Common myeloid progenitor, CD34-positive (primary cell): ENCODE measurements around the gene RAB5B.

Source experiments
- CTCF ChIA-PET: fragments of 350-600 bp; sonication (Branson Sonifier 250); formaldehyde crosslinking; loops from one replicate; lab custom pipeline; 2021; ENCODE audit warnings: antibody characterized with exemption; lab: Charles Lee
- POLR2A ChIA-PET: fragments of 350-600 bp; sonication (Branson Sonifier 250); formaldehyde crosslinking; loops from one replicate; lab custom pipeline; 2021; ENCODE audit warnings: antibody characterized with exemption; lab: Charles Lee
- DNase-seq, 3 donors: peaks; one replicate each; pipeline versions ENCODE4 v3.0.0 to v3.0.0-alpha.2; 2013
- H3K27ac ChIP-seq, 2 experiments: 1 replicate in 1 of 2; 2 replicates in 1 of 2; pipeline ENCODE4 v1.7.0; 2013; ENCODE audit warnings: inconsistent platforms in 2 of 2, low read length in 2 of 2, mild to moderate bottlenecking in 2 of 2, low read depth in 1 of 2, moderate library complexity in 1 of 2; ENCODE audit not compliant: severe bottlenecking in 2 of 2, insufficient read depth in 1 of 2, poor library complexity in 1 of 2
- H3K27me3 ChIP-seq, 5 experiments: replicated peaks in 2 of 5; 1 replicate in 3 of 5; 2 replicates in 2 of 5; pipeline versions ENCODE4 v1.6.1 to v1.7.0; 2013; ENCODE audit warnings: low read length in 4 of 5, mild to moderate bottlenecking in 2 of 5, moderate library complexity in 2 of 5, inconsistent platforms in 1 of 5; ENCODE audit not compliant: insufficient read depth in 5 of 5, control insufficient read depth in 4 of 5
- H3K36me3 ChIP-seq, 4 experiments: 1 replicate in 2 of 4; 2 replicates in 2 of 4; pipeline versions ENCODE4 v1.6.1 to v1.7.0; 2013; ENCODE audit warnings: low read length in 3 of 4, control low read depth in 1 of 4, mild to moderate bottlenecking in 1 of 4; ENCODE audit not compliant: control insufficient read depth in 4 of 4, insufficient read depth in 4 of 4
- H3K4me1 ChIP-seq, 4 experiments: 1 replicate in 3 of 4; 2 replicates in 1 of 4; pipeline versions ENCODE4 v1.6.1 to v1.7.1; 2013; ENCODE audit warnings: low read length in 3 of 4, mild to moderate bottlenecking in 3 of 4, control low read depth in 1 of 4, inconsistent platforms in 1 of 4, moderate library complexity in 1 of 4; ENCODE audit not compliant: control insufficient read depth in 4 of 4, insufficient read depth in 4 of 4; ENCODE audit errors: control extremely low read depth in 1 of 4
- H3K4me3 ChIP-seq, 7 experiments: 1 replicate in 4 of 7; 2 replicates in 3 of 7; pipeline versions ENCODE4 v1.5.1 to v1.7.0; 2013; ENCODE audit warnings: mild to moderate bottlenecking in 7 of 7, low read length in 6 of 7, moderate library complexity in 6 of 7, inconsistent platforms in 2 of 7, low read depth in 2 of 7, control low read depth in 1 of 7; ENCODE audit not compliant: insufficient read depth in 4 of 7, control insufficient read depth in 1 of 7; ENCODE audit errors: extremely low read depth in 1 of 7
- H3K9me3 ChIP-seq, 5 experiments: 1 replicate in 4 of 5; 2 replicates in 1 of 5; pipeline versions ENCODE4 v1.6.1 to v1.7.1; 2013; ENCODE audit warnings: low read length in 4 of 5, mild to moderate bottlenecking in 2 of 5, inconsistent platforms in 1 of 5, low read depth in 1 of 5, moderate library complexity in 1 of 5; ENCODE audit not compliant: control insufficient read depth in 4 of 5, insufficient read depth in 2 of 5; ENCODE audit errors: control extremely low read depth in 1 of 5
- WGBS: methylation state at CpG from one replicate; pipeline ENCODE4 v1.1.5; 2013; ENCODE audit not compliant: insufficient coverage; 5-methylcytosine and 5-hydroxymethylcytosine counted together

RAB5B gene

GRCh38 chr12:55929306-55929791 is 44.5 kb upstream of the RAB5B start:
- Histone ChIP-seq H3K4me3 (peak overlapping the region in 5 of 7 experiments; percentile 21 to 100 (median 54)), H3K27ac (peak overlapping the region; percentile 8 to 68), H3K36me3 (peaks cover 0 to 11% (median 1%) of the 10 kb centered on the region in 4 experiments), H3K4me1 (peaks cover 27 to 77% (median 63%) of the 10 kb centered on the region in 4 experiments), H3K27me3 (no peaks in the 10 kb centered on the region), H3K9me3 (no peaks in the 10 kb centered on the region)
- ChIA-PET CTCF (interaction anchor here (0.9 to 4.5 kb wide), 9 partner anchors 10 to 185 kb away, joined by 3 to 31 read pairs (median 5); no protein-coding TSS in a partner anchor), POLR2A (interaction anchor here (0.5 kb wide), 1 partner anchor 178 kb away, joined by 5 read pairs; no protein-coding TSS in a partner anchor)
- 13% methylated on average over 3 of the region's 8 CpGs for WGBS
- DNase-seq: peak in 2 of 3 donors; percentile 32 to 50

GRCh38 chr12:55930771-55931316 is 43.0 kb upstream of the RAB5B start, which contains the start of gene DGKA:
Gene DGKA (plus strand): TSS chr12:55931162. CDS start chr12:55936504, 5,342 bp downstream.
- peaks cover 0 to 15% (median 0%) of the 10 kb centered on the region in 4 experiments for H3K36me3 ChIP-seq
- H3K9me3 ChIP-seq: no peaks in the 10 kb centered on the region
- ChIA-PET POLR2A (no interaction called here), CTCF (interaction anchor here (0.7 to 5.7 kb wide), 16 partner anchors 10 to 197 kb away, joined by 3 to 27 read pairs (median 4); partner anchors contain the start of gene DNAJC14)
- peak within 1 kb of the TSS; percentile 4 to 75 for H3K27ac ChIP-seq
- peak; percentile 62 to 77 (median 73) for DNase-seq
- H3K27me3 ChIP-seq: no peaks in the 10 kb centered on the region
- H3K4me3 ChIP-seq: peak within 1 kb of the TSS; percentile 54 to 95 (median 80)
- H3K4me1 ChIP-seq: peaks cover 22 to 68% (median 61%) of the 10 kb centered on the region in 4 experiments
- WGBS: no CpG with 5 or more reads among the region's 3 CpGs

DNA sequence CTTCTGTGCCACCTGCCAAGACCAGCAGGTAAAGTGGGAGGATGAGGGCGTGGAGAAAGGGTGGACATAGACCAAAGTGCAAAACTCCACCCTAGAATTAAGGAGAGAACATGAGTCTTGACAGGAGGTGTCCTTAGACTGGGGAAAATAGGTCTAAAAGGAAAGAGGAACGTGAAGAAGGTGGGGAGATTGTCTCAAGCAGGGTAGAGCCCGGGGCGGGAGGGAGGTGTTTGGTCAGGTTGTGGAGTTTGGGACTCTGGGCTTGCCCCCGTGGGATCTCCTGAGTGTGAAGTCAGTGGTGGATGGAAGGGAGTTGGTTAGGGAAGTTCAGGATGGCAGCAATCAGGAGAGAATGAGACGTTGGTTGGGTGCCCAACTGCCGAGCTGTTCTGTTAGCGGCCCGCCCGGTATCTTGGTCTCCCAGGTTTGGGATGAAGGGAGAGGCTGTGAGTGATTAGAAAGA is 42.5 kb upstream of the RAB5B start:
- H3K27ac ChIP-seq: peak overlapping the region; percentile 4 to 75
- ChIA-PET CTCF (interaction anchor here (0.9 to 5.7 kb wide), 9 partner anchors 9 to 197 kb away, joined by 3 to 27 read pairs (median 4); partner anchors contain the start of gene DNAJC14), POLR2A (no interaction called here)
- no peaks in the 10 kb centered on the region for H3K27me3 ChIP-seq
- WGBS: 9% methylated on average over 8 of the region's 10 CpGs
- no peaks in the 10 kb centered on the region for H3K9me3 ChIP-seq
- peak overlapping the region; percentile 54 to 95 (median 80) for H3K4me3 ChIP-seq
- H3K4me1 ChIP-seq: peaks cover 17 to 62% (median 56%) of the 10 kb centered on the region in 4 experiments
- peaks cover 0 to 14% (median 2%) of the 10 kb centered on the region in 4 experiments for H3K36me3 ChIP-seq
- no peak for DNase-seq

DNA sequence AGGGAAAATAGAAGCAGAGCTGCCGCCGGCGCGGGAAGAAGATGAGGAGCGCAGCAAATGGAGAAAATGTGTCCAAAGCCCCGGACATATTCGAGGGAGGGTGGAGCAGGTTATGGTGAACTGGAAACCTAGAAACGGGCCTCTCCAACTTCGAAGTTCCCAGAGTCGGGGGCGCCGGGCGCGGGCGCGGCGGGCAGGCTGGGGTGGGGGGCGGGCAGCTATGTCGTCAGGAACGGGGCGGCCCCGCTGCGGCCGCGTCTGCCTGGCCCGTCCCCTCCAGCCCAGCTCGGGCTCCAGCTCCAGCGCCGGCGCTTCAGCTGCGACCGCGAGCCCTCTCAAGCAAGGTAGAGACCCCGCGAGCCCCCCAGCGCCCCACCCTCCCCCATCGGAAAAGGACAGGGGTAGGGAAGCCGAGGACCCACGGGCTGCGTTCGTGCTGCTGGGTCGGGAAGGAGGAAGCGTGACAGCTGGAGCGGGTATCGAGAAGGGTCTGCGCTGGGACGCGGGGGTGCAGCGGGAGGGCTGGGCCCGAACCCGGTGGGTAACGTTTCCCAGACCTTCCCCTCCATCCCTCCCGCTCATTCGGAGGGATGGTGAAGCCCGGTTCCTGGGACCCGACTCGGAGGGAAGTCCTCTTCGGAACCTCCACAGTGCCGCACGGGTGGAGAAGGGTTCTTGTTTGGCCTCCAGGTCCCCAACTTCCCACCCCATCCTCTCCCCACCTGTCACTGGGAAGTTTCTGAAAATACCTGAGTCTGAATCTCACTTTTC is 41.9 kb upstream of the RAB5B start:
- peaks cover 16 to 60% (median 54%) of the 10 kb centered on the region in 4 experiments for H3K4me1 ChIP-seq
- H3K4me3 ChIP-seq: peak overlapping the region; percentile 54 to 95 (median 80)
- CTCF ChIA-PET: interaction anchor here (0.9 to 5.7 kb wide), 7 partner anchors 8 to 198 kb away, joined by 3 to 27 read pairs (median 4); no protein-coding TSS in a partner anchor
- no peaks in the 10 kb centered on the region for H3K27me3 ChIP-seq
- no peaks in the 10 kb centered on the region for H3K9me3 ChIP-seq
- peak in 2 of 3 donors; percentile 37 to 54 for DNase-seq
- peak overlapping the region; percentile 56 to 75 for H3K27ac ChIP-seq
- peaks cover 0 to 19% (median 5%) of the 10 kb centered on the region in 4 experiments for H3K36me3 ChIP-seq
- POLR2A ChIA-PET: no interaction called here
- WGBS: 0% methylated on average over 50 of the region's 60 CpGs

DNA sequence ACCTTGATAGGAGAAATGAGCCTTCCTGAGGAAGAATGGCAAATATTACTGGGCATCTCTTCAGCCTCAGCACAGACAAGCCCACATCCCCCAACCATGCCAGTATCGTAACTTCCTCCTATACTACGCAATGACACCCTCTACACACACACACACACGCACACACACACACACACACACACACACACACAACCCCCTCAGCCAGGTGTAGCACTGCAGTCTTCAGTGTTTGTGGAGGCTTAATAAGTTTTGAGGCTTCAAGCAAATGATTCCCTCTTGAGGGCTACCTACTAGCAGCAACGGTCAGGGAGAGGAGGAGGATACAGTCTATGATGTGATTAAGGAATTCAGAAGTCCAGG is 41.3 kb upstream of the RAB5B start:
- H3K9me3 ChIP-seq: no peaks in the 10 kb centered on the region
- H3K4me1 ChIP-seq: peaks cover 16 to 58% (median 53%) of the 10 kb centered on the region in 4 experiments
- peaks cover 2 to 25% (median 8%) of the 10 kb centered on the region in 4 experiments for H3K36me3 ChIP-seq
- ChIA-PET POLR2A (no interaction called here), CTCF (interaction anchor here (1.1 to 5.7 kb wide), 7 partner anchors 8 to 112 kb away, joined by 3 to 27 read pairs (median 6); no protein-coding TSS in a partner anchor)
- H3K27me3 ChIP-seq: no peaks in the 10 kb centered on the region
- peak overlapping the region; percentile 56 to 75 for H3K27ac ChIP-seq
- peak overlapping the region; percentile 54 to 95 (median 80) for H3K4me3 ChIP-seq
- DNase-seq: peak; percentile 49 to 86 (median 73)
- WGBS: no CpG with 5 or more reads among the region's 4 CpGs

DNA sequence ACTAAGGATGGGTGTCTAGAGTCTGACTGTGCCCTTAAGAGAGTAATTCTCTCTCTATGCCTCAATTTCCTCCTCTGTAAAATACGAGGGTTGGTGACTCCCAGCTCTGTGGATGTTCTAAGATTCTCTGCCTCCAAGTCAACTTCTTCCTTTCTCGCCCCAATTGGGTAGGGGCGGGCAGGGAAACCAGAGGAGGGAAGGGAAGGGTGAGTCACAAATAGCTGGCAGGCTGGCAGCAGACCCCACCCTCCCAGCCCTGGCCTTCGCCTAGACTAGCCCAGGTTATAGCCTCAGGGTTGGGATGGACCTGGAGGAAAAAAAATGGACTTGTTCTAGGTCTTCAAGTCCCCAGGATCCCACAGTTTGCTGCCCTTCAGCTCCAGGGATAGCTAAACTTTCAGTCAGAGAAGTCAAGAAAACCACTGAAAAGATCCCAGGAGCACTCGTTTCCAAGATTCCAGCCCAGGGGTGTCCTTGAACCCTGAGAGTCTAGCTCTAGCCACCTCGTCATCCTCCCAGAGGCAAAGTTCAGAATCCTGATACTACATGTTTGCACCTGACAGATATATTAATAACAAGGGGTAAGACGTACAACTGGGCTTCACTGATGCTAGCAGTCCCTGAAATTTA is 40.6 kb upstream of the RAB5B start:
- peak in 2 of 3 donors; percentile 50 for DNase-seq
- Histone ChIP-seq H3K27me3 (no peaks in the 10 kb centered on the region), H3K36me3 (peaks cover 2 to 30% (median 11%) of the 10 kb centered on the region in 4 experiments), H3K9me3 (no peaks in the 10 kb centered on the region), H3K4me3 (peak overlapping the region in 4 of 7 experiments; percentile 77 to 95 (median 81)), H3K4me1 (peaks cover 15 to 52% (median 47%) of the 10 kb centered on the region in 4 experiments), H3K27ac (peak overlapping the region in 1 of 2 experiments; percentile 75)
- ChIA-PET CTCF (interaction anchor here (1.0 to 5.7 kb wide), 12 partner anchors 9 to 193 kb away, joined by 3 to 27 read pairs (median 4); partner anchors contain the start of genes DNAJC14, ORMDL2 and SARNP), POLR2A (interaction anchor here (1.2 kb wide), 1 partner anchor 41 kb away, joined by 4 read pairs; no protein-coding TSS in a partner anchor)
- 90% methylated on average over 3 of the region's 7 CpGs for WGBS
